Nephron (organoid): ENCODE results near the gene UBR4.

Experiments
- H3K27ac Mint-ChIP-seq, 3 experiments: 2 replicates each; pipeline ENCODE4 v1.8.0; 2020; ENCODE audit warnings: mixed read lengths in 3 of 3, mild to moderate bottlenecking in 2 of 3, moderate library complexity in 1 of 3
- H3K27me3 Mint-ChIP-seq: 2 replicates; pipeline ENCODE4 v1.8.0; 2021; ENCODE audit warnings: low read depth, mild to moderate bottlenecking, moderate library complexity, mixed read lengths
- H3K36me3 Mint-ChIP-seq: 2 replicates; pipeline ENCODE4 v1.8.0; 2020; ENCODE audit warnings: low read depth, mixed read lengths
- H3K4me1 Mint-ChIP-seq: 2 replicates; pipeline ENCODE4 v1.8.0; 2020; ENCODE audit warnings: mixed read lengths
- H3K4me3 Mint-ChIP-seq, 3 experiments: 2 replicates each; pipeline ENCODE4 v1.8.0; 2020; ENCODE audit warnings: mild to moderate bottlenecking in 3 of 3, mixed read lengths in 3 of 3, moderate library complexity in 2 of 3
- H3K9me3 Mint-ChIP-seq: 2 replicates; pipeline ENCODE4 v1.8.0; 2020; ENCODE audit warnings: mixed read lengths
- TF ChIP-seq, protein P1 (sequence below), 3 experiments: fragments of 200-600 bp; sonication (generic); IDR thresholded peaks; one replicate each; pipeline ENCODE4 v1.5.0; 2021; ENCODE audit warnings: antibody characterized with exemption in 3 of 3; ENCODE audit not compliant: unreplicated experiment in 3 of 3

UBR4 gene

DNA sequence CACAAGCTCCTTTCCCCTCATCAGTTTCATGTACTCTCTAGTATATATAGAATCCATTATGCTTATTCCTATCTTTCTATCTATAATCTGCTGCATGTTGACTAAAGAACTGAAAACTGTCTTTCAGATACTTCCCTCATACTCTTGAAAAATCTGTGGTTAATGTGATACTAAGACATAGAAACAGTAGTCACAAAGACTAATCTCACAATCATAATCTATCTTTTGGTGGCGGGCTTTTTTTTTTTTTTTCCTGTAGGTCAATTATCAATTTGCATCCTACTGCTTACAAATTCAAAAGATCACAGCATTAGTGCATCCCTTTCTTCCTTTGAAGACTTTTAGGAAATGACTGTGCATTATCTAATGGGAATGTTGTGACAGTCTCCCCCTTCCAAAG, 4.7 kb downstream of the UBR4 start:
- Mint-ChIP-seq H3K36me3 (no peaks in the 10 kb centered on the region), H3K27me3 (no peaks in the 10 kb centered on the region), H3K27ac (peak overlapping the region in 1 of 3 experiments; percentile 2), H3K4me1 (peaks cover 41% of the 10 kb centered on the region), H3K4me3 (peak overlapping the region in 1 of 3 experiments; percentile 20), H3K9me3 (no peaks in the 10 kb centered on the region)
- TF ChIP-seq, protein P1, sequence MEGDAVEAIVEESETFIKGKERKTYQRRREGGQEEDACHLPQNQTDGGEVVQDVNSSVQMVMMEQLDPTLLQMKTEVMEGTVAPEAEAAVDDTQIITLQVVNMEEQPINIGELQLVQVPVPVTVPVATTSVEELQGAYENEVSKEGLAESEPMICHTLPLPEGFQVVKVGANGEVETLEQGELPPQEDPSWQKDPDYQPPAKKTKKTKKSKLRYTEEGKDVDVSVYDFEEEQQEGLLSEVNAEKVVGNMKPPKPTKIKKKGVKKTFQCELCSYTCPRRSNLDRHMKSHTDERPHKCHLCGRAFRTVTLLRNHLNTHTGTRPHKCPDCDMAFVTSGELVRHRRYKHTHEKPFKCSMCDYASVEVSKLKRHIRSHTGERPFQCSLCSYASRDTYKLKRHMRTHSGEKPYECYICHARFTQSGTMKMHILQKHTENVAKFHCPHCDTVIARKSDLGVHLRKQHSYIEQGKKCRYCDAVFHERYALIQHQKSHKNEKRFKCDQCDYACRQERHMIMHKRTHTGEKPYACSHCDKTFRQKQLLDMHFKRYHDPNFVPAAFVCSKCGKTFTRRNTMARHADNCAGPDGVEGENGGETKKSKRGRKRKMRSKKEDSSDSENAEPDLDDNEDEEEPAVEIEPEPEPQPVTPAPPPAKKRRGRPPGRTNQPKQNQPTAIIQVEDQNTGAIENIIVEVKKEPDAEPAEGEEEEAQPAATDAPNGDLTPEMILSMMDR (IDR thresholded peaks at IDR 0.05; ENCODE audit: unreplicated experiment in 3 of 3): no peak

DNA sequence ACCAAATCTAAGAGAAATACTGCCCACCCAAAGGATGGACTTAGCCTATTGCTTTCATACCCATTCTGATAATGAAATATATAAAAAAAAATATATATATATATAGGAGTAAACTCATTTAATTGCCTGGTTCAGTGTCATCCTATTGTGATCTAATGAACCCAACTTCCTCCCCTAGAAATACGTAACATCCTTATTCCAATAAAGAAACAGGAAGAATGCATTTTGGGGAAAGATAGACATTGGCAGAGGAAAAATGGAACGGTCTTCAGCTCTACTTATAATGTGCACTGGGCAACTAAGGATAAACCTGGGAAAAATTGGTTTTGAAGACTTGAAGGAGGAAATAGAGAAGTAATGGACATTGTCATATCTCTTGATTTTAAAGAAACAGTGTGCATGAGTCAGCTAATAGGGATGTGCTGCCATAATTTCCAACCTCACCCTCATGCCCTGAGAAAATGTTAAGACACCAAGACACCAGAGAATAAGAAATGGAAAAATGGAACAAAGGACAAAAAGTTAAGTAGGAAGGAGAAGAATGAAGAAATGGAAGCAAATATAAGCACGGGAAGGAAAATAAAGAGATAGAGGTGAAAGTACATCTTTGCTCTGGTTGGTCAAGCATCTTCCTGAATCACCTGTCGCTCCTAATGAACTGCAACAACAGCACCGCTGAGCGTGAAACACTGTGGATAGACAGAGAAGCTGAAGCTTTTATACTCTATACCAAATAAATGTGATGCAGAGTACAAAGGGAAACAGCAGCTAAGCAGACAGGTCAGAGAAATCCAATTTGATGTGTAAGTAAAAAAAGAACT, 5.4 kb downstream of the UBR4 start:
- H3K36me3 Mint-ChIP-seq: peaks cover 4% of the 10 kb centered on the region
- H3K27ac Mint-ChIP-seq: no peak overlapping the region
- TF ChIP-seq, protein P1 (IDR thresholded peaks at IDR 0.05; ENCODE audit: unreplicated experiment in 3 of 3): no peak
- no peaks in the 10 kb centered on the region for H3K27me3 Mint-ChIP-seq
- H3K4me1 Mint-ChIP-seq: peaks cover 36% of the 10 kb centered on the region
- H3K9me3 Mint-ChIP-seq: no peaks in the 10 kb centered on the region
- no peak overlapping the region for H3K4me3 Mint-ChIP-seq

DNA sequence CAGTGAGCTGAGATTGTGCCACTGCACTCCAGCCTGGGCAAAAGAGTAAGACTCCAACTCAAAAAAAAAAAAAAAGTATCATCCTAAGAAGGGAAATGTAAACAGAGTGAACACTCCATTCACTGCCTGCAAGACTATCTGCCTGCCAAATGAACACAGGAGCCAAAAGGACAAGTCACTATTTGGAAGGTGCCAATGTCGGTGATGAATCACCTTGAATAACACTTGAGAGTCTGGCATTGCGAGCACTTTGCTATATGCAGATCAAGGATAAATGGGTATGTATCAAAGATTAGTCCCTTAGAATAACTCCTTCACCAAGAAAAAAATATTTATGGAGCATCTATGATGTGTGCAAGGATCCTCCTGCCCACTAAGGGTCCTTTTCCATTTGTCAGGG, 6.6 kb downstream of the UBR4 start:
- no peaks in the 10 kb centered on the region for H3K27me3 Mint-ChIP-seq
- H3K27ac Mint-ChIP-seq: no peak overlapping the region
- no peak overlapping the region for H3K4me3 Mint-ChIP-seq
- H3K9me3 Mint-ChIP-seq: no peaks in the 10 kb centered on the region
- TF ChIP-seq, protein P1 (IDR thresholded peaks at IDR 0.05; ENCODE audit: unreplicated experiment in 3 of 3): no peak
- H3K4me1 Mint-ChIP-seq: peaks cover 30% of the 10 kb centered on the region
- peaks cover 14% of the 10 kb centered on the region for H3K36me3 Mint-ChIP-seq

DNA sequence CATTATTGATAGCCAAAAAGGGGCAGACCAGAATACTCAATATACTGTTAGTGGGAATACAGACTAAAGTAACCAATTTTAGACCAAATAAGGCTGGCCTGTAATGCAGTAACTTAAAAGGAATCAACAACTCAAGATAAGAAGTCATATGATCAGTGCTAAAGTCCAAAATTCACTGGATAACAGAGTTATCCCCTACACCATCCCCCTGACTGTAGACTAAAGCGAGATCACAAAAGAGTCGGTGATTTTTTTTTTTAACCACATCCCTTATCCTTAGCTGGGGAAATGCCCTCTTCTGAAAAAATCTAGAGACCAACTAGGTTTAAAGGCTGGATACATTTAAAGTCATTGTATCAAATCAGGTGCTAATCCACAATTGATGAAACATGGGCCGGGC, 7.7 kb downstream of the UBR4 start:
- H3K4me3 Mint-ChIP-seq: no peak overlapping the region
- no peaks in the 10 kb centered on the region for H3K27me3 Mint-ChIP-seq
- peaks cover 24% of the 10 kb centered on the region for H3K36me3 Mint-ChIP-seq
- H3K27ac Mint-ChIP-seq: no peak overlapping the region
- TF ChIP-seq, protein P1 (IDR thresholded peaks at IDR 0.05; ENCODE audit: unreplicated experiment in 3 of 3): no peak
- no peaks in the 10 kb centered on the region for H3K9me3 Mint-ChIP-seq
- peaks cover 27% of the 10 kb centered on the region for H3K4me1 Mint-ChIP-seq

DNA sequence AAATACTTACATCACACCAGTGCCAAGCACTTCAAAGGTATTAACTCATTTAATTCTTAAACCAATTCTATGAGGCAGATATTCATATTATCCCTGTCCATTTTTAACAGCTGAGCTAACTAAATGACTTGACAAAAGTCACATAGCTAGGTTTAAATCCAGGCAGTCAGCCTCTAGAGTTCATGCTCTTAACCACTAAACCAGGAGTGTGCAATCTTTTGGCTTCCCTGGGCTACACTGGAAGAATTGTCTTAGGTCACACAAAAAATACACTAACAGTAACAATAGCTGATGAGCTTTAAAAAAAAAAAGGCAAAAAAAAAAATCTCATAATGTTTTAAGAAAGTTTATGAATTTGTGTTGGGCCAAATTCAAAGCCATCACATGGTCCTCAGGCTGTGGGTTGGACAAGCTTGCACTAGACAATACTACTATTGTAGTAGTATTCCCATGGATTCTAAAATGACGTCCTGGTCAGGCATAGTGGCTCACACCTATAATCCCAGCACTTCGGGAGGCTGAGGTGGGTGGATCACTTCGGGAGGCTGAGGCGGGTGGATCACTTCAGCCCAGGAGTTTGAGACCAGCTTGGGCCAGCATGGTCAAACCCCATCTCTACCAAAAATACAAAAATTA, 10.0 kb downstream of the UBR4 start:
- H3K27me3 Mint-ChIP-seq: no peaks in the 10 kb centered on the region
- no peak overlapping the region for H3K27ac Mint-ChIP-seq
- TF ChIP-seq, protein P1 (IDR thresholded peaks at IDR 0.05; ENCODE audit: unreplicated experiment in 3 of 3): no peak
- H3K9me3 Mint-ChIP-seq: no peaks in the 10 kb centered on the region
- H3K36me3 Mint-ChIP-seq: peaks cover 42% of the 10 kb centered on the region
- H3K4me3 Mint-ChIP-seq: no peak overlapping the region
- H3K4me1 Mint-ChIP-seq: peaks cover 30% of the 10 kb centered on the region
